GM19025 (cell line): ENCODE data around the gene CSRNP3.

ENCODE experiments used
- ATAC-seq: cut with Tn5 transposase; IDR thresholded peaks from one replicate; pipeline ENCODE4 v1.9.1; 2021; ENCODE audit warnings: mild to moderate bottlenecking, low read depth, moderate library complexity; ENCODE audit not compliant: unreplicated experiment

CSRNP3 gene

GRCh38 chr2:165470361-165470760, 863 bp downstream of the CSRNP3 start:
- ATAC-seq, result no peak

GRCh38 chr2:165471349-165471950, 2.0 kb downstream of the CSRNP3 start:
- ATAC-seq, result no peak

- no peak for ATAC-seq
Measured at GRCh38 chr2:165472922-165473321, 3.4 kb downstream of the CSRNP3 start.

- no peak for ATAC-seq
Measured at GRCh38 chr2:165474619-165475276, 5.2 kb downstream of the CSRNP3 start.

- no peak for ATAC-seq
Measured at GRCh38 chr2:165475277-165476004, 5.9 kb downstream of the CSRNP3 start.

GRCh38 chr2:165479856-165480255, 10.4 kb downstream of the CSRNP3 start:
- no peak for ATAC-seq

GRCh38 chr2:165494573-165494972, 25.1 kb downstream of the CSRNP3 start:
- ATAC-seq, result no peak

- no peak for ATAC-seq
Measured at GRCh38 chr2:165497659-165498317, 28.3 kb downstream of the CSRNP3 start.

GRCh38 chr2:165499131-165499530, 29.6 kb downstream of the CSRNP3 start:
- no peak for ATAC-seq

GRCh38 chr2:165500001-165500400, 30.5 kb downstream of the CSRNP3 start:
- no peak for ATAC-seq

GRCh38 chr2:165500816-165501215, 31.3 kb downstream of the CSRNP3 start:
- no peak for ATAC-seq

- ATAC-seq, result no peak
Measured at GRCh38 chr2:165505514-165505913, 36.0 kb downstream of the CSRNP3 start.

- no peak for ATAC-seq
Measured at GRCh38 chr2:165508927-165509326, 39.4 kb downstream of the CSRNP3 start.

- no peak for ATAC-seq
Measured at GRCh38 chr2:165513479-165513878, 44.0 kb downstream of the CSRNP3 start.

GRCh38 chr2:165518611-165519010, 49.1 kb downstream of the CSRNP3 start:
- ATAC-seq, result no peak

- no peak for ATAC-seq
Measured at GRCh38 chr2:165522719-165523118, 53.2 kb downstream of the CSRNP3 start.

- ATAC-seq, result no peak
Measured at GRCh38 chr2:165524720-165525119, 55.2 kb downstream of the CSRNP3 start.

- ATAC-seq, result no peak
Measured at GRCh38 chr2:165528691-165529090, 59.2 kb downstream of the CSRNP3 start.

GRCh38 chr2:165529130-165529529, 59.6 kb downstream of the CSRNP3 start:
- no peak for ATAC-seq

GRCh38 chr2:165533331-165533730, 63.8 kb downstream of the CSRNP3 start:
- ATAC-seq, result no peak

GRCh38 chr2:165535471-165535870, 66.0 kb downstream of the CSRNP3 start:
- no peak for ATAC-seq
